HCT116 (cell line): ENCODE data around the gene NNT. TPM values are rescaled to one million over a fixed set of nuclear protein-coding genes. Genes with fewer than 3 reads are reported as not detected.

Experiments used
- ATAC-seq: fragments of 200-7000 bp; cut with Tn5 transposase; 2 replicates; pipeline ENCODE4 v1.9.1; 2020; ENCODE audit warnings: mild to moderate bottlenecking, moderate library complexity
- BruUV-seq: library from RNA; stranded (reverse); fragments of 400-500 nt; replicated peaks from 2 replicates; lab custom pipeline; 2021; lab: Mats Ljungman, UMichigan
- CTCF ChIA-PET: fragments of 300-600 bp; sonication (Branson Sonifier 250); formaldehyde crosslinking; loops from one replicate; lab custom pipeline; 2021; ENCODE audit warnings: antibody characterized with exemption; lab: Charles Lee
- POLR2A ChIA-PET: fragments of 300-600, 350-600 bp; sonication (Branson Sonifier 250); formaldehyde crosslinking; loops from one replicate; lab custom pipeline; 2021; ENCODE audit warnings: antibody characterized with exemption; lab: Charles Lee
- RAD21 ChIA-PET, 2 experiments: fragments of 300-600 bp; sonication (Branson Sonifier 250); formaldehyde crosslinking; loops; one replicate each; lab custom pipeline; 2023; ENCODE audit warnings: low total read pairs in 2 of 2; ENCODE audit not compliant: uncharacterized antibody in 2 of 2, unreplicated experiment in 2 of 2, low non-redundant PET in 1 of 2; lab: Charles Lee
- DNase-seq: peaks from one replicate; pipeline ENCODE4 v3.0.0-alpha.2; 2010; ENCODE audit warnings: low read depth, low spot score
- H2AFZ ChIP-seq: fragments of 200-600 bp; shearing (Covaris generic), sonication (generic); 2 replicates; pipeline ENCODE4 v1.6.1; 2017; ENCODE audit warnings: low read depth, mixed run types, mixed read lengths, antibody characterized with exemption, low read length; ENCODE audit not compliant: poor library complexity, severe bottlenecking
- H3K27ac ChIP-seq: 2 replicates; pipeline ENCODE4 v1.5.1; 2012; ENCODE audit warnings: low read depth, low read length
- H3K27me3 ChIP-seq: fragments of 200-600 bp; sonication (generic); 2 replicates; pipeline ENCODE4 v1.6.1; 2016; ENCODE audit warnings: mixed run types, low read length, mixed read lengths; ENCODE audit not compliant: insufficient read depth
- H3K36me3 ChIP-seq, 2 experiments: fragments of 200-500 bp in 1 of 2; fragments of 200-600 bp in 1 of 2; sonication (Bioruptor generic) in 1 of 2; sonication (generic) in 1 of 2; 2 replicates each; pipeline versions ENCODE4 v1.5.1 to v1.6.1; 2014 to 2016; ENCODE audit warnings: low read length in 2 of 2, inconsistent platforms in 1 of 2, mixed read lengths in 1 of 2, mixed run types in 1 of 2; ENCODE audit not compliant: insufficient read depth in 2 of 2, control insufficient read depth in 1 of 2
- H3K4me1 ChIP-seq, 2 experiments: fragments of 200-600 bp in 1 of 2; sonication (generic) in 1 of 2; 2 replicates each; pipeline versions ENCODE4 v1.5.1 to v1.6.1; 2012 to 2017; ENCODE audit warnings: low read length in 2 of 2, inconsistent platforms in 1 of 2, mild to moderate bottlenecking in 1 of 2, mixed read lengths in 1 of 2, mixed run types in 1 of 2, moderate library complexity in 1 of 2; ENCODE audit not compliant: insufficient read depth in 2 of 2, control insufficient read depth in 1 of 2
- H3K4me2 ChIP-seq: fragments of 200-600 bp; sonication (generic); 2 replicates; pipeline ENCODE4 v1.6.1; 2017; ENCODE audit warnings: mixed run types, low read length, mixed read lengths
- H3K4me3 ChIP-seq, 2 experiments: fragments of 200-600 bp in 1 of 2; sonication (generic) in 1 of 2; replicated peaks in 1 of 2; 2 replicates each; pipeline ENCODE4 v1.5.1; 2011 to 2016; ENCODE audit warnings: low read length in 2 of 2, control low read depth in 1 of 2, low read depth in 1 of 2, mild to moderate bottlenecking in 1 of 2, mixed read lengths in 1 of 2, mixed run types in 1 of 2
- H3K79me2 ChIP-seq: fragments of 200-600 bp; sonication (generic); 2 replicates; pipeline ENCODE4 v1.6.1; 2017; ENCODE audit warnings: mild to moderate bottlenecking, mixed run types, low read length, moderate library complexity, mixed read lengths; ENCODE audit not compliant: insufficient read depth
- H3K9ac ChIP-seq: fragments of 200-600 bp; sonication (generic); 2 replicates; pipeline ENCODE4 v1.6.1; 2016; ENCODE audit warnings: low read length, mixed read lengths
- H3K9me2 ChIP-seq: fragments of 200-600 bp; sonication (generic), shearing (Covaris generic); 2 replicates; pipeline ENCODE4 v1.6.1; 2017; ENCODE audit warnings: mixed run types, mild to moderate bottlenecking, moderate library complexity; ENCODE audit not compliant: insufficient read depth
- H3K9me3 ChIP-seq, 2 experiments: fragments of 200-500 bp in 1 of 2; fragments of 200-600 bp in 1 of 2; sonication (Bioruptor generic) in 1 of 2; sonication (generic) in 1 of 2; 2 replicates each; pipeline ENCODE4 v1.6.1; 2014 to 2017; ENCODE audit warnings: low read length in 2 of 2, mixed read lengths in 2 of 2, inconsistent platforms in 1 of 2, low read depth in 1 of 2, mild to moderate bottlenecking in 1 of 2, mixed run types in 1 of 2, moderate library complexity in 1 of 2; ENCODE audit not compliant: control insufficient read depth in 1 of 2, insufficient read depth in 1 of 2
- H4K20me1 ChIP-seq: fragments of 200-600 bp; sonication (generic), shearing (Covaris generic); 2 replicates; pipeline ENCODE4 v1.6.1; 2017; ENCODE audit warnings: mixed run types, mild to moderate bottlenecking, moderate library complexity; ENCODE audit not compliant: insufficient read depth
- ATF3 ChIP-seq: IDR thresholded peaks from 2 replicates; pipeline ENCODE4 v1.6.1; 2012
- ELF1 ChIP-seq: IDR thresholded peaks from 2 replicates; pipeline ENCODE4 v1.6.1; 2012; ENCODE audit warnings: low read depth, borderline replicate concordance
- FOSL1 ChIP-seq: IDR thresholded peaks from 2 replicates; pipeline ENCODE4 v1.6.1; 2012; ENCODE audit warnings: low read depth
- REST ChIP-seq: IDR thresholded peaks from 2 replicates; pipeline ENCODE4 v1.6.1; 2012; ENCODE audit warnings: low read depth
- SIN3A ChIP-seq: IDR thresholded peaks from 2 replicates; pipeline ENCODE4 v1.6.1; 2012; ENCODE audit warnings: low read depth
- YY1 ChIP-seq: IDR thresholded peaks from 2 replicates; pipeline ENCODE4 v1.6.1; 2011; ENCODE audit warnings: low read length, low read depth, moderate library complexity, mild to moderate bottlenecking; ENCODE audit not compliant: insufficient replicate concordance; ENCODE audit errors: extremely low read depth
- intact Hi-C: fragments of 100-400 bp; cut with micrococcal nuclease; formaldehyde crosslinking; loops from 2 replicates; pipeline ENCODE4 v1.10.0; 2022
- total RNA-seq: library from RNA; stranded (reverse); gene quantifications from one replicate; pipeline ENCODE4 v1.2.1, GENCODE V29; 2021; ENCODE audit not compliant: unreplicated experiment

NNT gene
- total RNA-seq, 1 experiment from 2014 or later = 0.32 TPM

GRCh38 chr5:43635374-43635773 is 32.4 kb downstream of the NNT start:
- Histone ChIP-seq H2AFZ (no peak overlapping the region), H3K79me2 (no peaks in the 10 kb centered on the region), H3K9me2 (no peaks in the 10 kb centered on the region), H3K36me3 (no peaks in the 10 kb centered on the region), H3K27ac (no peak overlapping the region), H3K4me2 (no peak overlapping the region), H4K20me1 (no peaks in the 10 kb centered on the region), H3K9me3 (no peaks in the 10 kb centered on the region), H3K4me3 (no peak overlapping the region), H3K9ac (no peak overlapping the region), H3K4me1 (peaks cover 0 to 2% of the 10 kb centered on the region in 2 experiments; a peak in 1 of 4 replicates), H3K27me3 (no peaks in the 10 kb centered on the region)
- no TSS peak for BruUV-seq
- no peak for TF ChIP-seq SIN3A
- TF ChIP-seq ATF3 = no peak
- no peak for TF ChIP-seq FOSL1
- no peak for TF ChIP-seq ELF1
- no peak for TF ChIP-seq REST
- TF ChIP-seq YY1 = no peak
- RAD21 ChIA-PET = no interaction called here
- CTCF ChIA-PET = no interaction called here
- no peak for ATAC-seq
- no peak for DNase-seq
- intact Hi-C loops = loop anchor here (10.0 kb wide), 1 partner anchor 699 kb away; no protein-coding TSS in a partner anchor
- POLR2A ChIA-PET = no interaction called here
